HG03045 (cell line): ENCODE results near the gene YTHDC1.

Experiments
- ATAC-seq: cut with Tn5 transposase; IDR thresholded peaks from one replicate; pipeline ENCODE4 v1.9.1; 2021; ENCODE audit warnings: mild to moderate bottlenecking, moderate library complexity; ENCODE audit not compliant: unreplicated experiment

Gene YTHDC1

GRCh38 chr4:68360231-68360968 lies 10.5 kb upstream of the YTHDC1 start:
- ATAC-seq, result no peak

GRCh38 chr4:68359508-68359907 lies 9.6 kb upstream of the YTHDC1 start:
- ATAC-seq, result peak; percentile 92

- ATAC-seq, result no peak
Measured at GRCh38 chr4:68358988-68359387, 9.1 kb upstream of the YTHDC1 start.

- ATAC-seq, result no peak
Measured at GRCh38 chr4:68352791-68353190, 2.9 kb upstream of the YTHDC1 start.

- ATAC-seq, result peak; percentile 17
Measured at GRCh38 chr4:68349279-68349648, 626 bp downstream of the YTHDC1 start.

GRCh38 chr4:68348577-68348976 lies 1.3 kb downstream of the YTHDC1 start:
- no peak for ATAC-seq

- no peak for ATAC-seq
Measured at GRCh38 chr4:68347845-68348244, 2.0 kb downstream of the YTHDC1 start.

GRCh38 chr4:68346461-68346860 lies 3.4 kb downstream of the YTHDC1 start:
- ATAC-seq, result no peak

GRCh38 chr4:68344785-68345184 lies 5.1 kb downstream of the YTHDC1 start:
- ATAC-seq, result no peak

GRCh38 chr4:68344049-68344448 lies 5.8 kb downstream of the YTHDC1 start:
- ATAC-seq, result no peak

- ATAC-seq, result no peak
Measured at GRCh38 chr4:68342134-68342533, 7.8 kb downstream of the YTHDC1 start.

- ATAC-seq, result no peak
Measured at GRCh38 chr4:68338625-68339024, 11.3 kb downstream of the YTHDC1 start.

GRCh38 chr4:68337522-68337921 lies 12.4 kb downstream of the YTHDC1 start:
- no peak for ATAC-seq

GRCh38 chr4:68337004-68337403 lies 12.9 kb downstream of the YTHDC1 start:
- no peak for ATAC-seq

GRCh38 chr4:68336530-68336929 lies 13.4 kb downstream of the YTHDC1 start:
- ATAC-seq, result no peak

- ATAC-seq, result no peak
Measured at GRCh38 chr4:68326141-68326540, 23.7 kb downstream of the YTHDC1 start.

GRCh38 chr4:68324519-68325262 lies 25.2 kb downstream of the YTHDC1 start:
- no peak for ATAC-seq

- ATAC-seq, result no peak
Measured at GRCh38 chr4:68319040-68319439, 30.9 kb downstream of the YTHDC1 start.

- no peak for ATAC-seq
Measured at GRCh38 chr4:68316193-68316969, 33.5 kb downstream of the YTHDC1 start.

- no peak for ATAC-seq
Measured at GRCh38 chr4:68310651-68311247, 39.1 kb downstream of the YTHDC1 start.

- no peak for ATAC-seq
Measured at GRCh38 chr4:68304731-68305130, 45.2 kb downstream of the YTHDC1 start.
